GM19438 (cell line): ENCODE measurements around the gene RBM3.

Experiments
- ATAC-seq: cut with Tn5 transposase; IDR thresholded peaks from one replicate; pipeline ENCODE4 v1.9.1; 2021; ENCODE audit warnings: low read depth; ENCODE audit not compliant: unreplicated experiment

Gene RBM3

DNA sequence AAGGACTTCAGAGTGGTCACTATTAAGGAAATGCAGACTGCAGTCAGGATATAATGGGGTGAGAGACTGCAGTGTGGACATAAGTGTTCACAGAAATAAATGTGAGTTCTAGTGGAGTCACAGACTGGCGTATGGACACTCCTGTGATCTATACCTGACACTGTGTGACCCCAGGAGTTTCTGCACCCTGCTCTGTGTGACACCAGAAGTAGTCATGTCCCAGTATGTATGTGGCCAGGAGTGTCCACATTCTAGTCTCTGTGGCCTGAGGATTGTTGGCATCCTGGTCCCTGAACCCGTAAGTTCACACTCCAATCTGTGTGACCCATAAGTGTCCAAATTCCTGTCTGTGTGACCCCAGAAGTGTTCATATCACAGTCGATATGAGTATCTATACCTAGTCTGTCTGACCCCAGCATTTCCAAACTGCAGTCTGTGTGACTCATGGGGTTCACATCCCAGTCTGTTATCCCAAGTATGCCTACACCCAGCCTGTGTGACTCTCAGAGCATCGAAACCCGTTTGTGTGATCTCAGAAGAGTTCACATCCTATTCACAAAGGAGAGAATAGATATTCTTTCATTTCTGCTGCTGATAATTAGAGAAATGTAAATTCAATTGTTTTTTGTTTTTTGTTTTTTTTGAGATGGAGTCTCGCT is 39.3 kb downstream of the RBM3 start:
- ATAC-seq = no peak

GRCh38 chrX:48616576-48616975 is 42.3 kb downstream of the RBM3 start:
- no peak for ATAC-seq

- no peak for ATAC-seq
Measured at GRCh38 chrX:48617542-48618340, 43.5 kb downstream of the RBM3 start.

DNA sequence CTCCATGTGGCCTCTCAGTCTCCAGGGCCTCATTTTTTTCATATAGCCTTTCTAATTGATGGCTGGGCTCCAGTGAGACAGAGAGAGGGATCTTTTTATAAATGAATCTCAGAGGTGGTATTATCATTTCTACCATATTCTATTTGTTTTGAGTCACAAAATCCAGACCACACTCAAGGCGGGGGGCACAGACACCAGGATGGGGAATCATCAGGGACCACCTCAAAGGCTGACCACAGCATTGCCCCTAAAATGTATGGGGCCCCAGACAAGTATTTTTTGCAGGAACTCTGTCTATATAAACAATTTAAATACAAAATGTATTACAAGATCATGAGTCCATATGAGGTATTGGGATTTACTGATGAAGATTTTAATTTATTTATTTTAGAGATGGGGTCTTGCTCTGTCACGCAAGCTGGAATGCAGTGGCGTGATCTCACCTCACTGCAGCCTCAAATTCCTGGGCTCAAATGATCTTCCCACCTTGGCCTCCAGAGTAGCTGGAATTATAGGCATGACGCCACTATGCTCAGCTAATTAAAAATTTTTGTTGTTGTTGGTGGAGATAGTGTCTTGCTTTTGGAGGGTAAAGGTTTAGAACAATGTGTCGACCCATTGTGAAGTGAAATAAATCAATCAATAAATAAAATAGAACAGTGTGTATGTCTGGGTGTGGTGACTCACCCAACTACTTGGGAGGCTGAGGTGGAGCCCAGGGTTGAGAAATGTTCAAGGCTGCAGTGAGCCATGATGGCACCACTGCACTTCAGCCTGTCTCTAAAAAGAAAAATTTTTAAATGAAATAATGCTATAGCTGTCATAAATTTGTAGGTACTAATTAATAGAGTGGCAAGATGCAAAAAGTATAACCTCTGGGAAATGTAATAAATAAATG is 52.4 kb downstream of the RBM3 start:
- no peak for ATAC-seq
